Tibial nerve (tissue), 3 donors: Measurements from ENCODE around the gene SKAP1.

Experiments used
- CTCF ChIP-seq, 5 experiments: fragments of 200-600 bp in 3 of 5; fragments of 450-650 bp in 2 of 5; sonication (generic) in 3 of 5; IDR thresholded peaks; one replicate each; pipeline ENCODE4 v1.5.1; 2016 to 2019; ENCODE audit warnings: antibody characterized with exemption in 5 of 5, mild to moderate bottlenecking in 3 of 5, moderate library complexity in 2 of 5
- POLR2A ChIP-seq, 2 donors: fragments of 450-650 bp; IDR thresholded peaks; one replicate each; pipeline ENCODE4 v1.6.1; 2017; ENCODE audit warnings: antibody characterized with exemption in 2 of 2, mild to moderate bottlenecking in 2 of 2, moderate library complexity in 2 of 2

- TF ChIP-seq CTCF (IDR thresholded peaks at IDR 0.05) (no peak), POLR2A (IDR thresholded peaks at IDR 0.05) (no peak)
Measured at GRCh38 chr17:48247603-48248002, 182.4 kb downstream of the SKAP1 start.
